Activated T-helper 1 cell treated with Interleukin-2 at 50 U/mL for 16 hours (primary cell): ENCODE data around the gene BTG2.
"Not testable (repeated sequence)": the region's sequence is repeated elsewhere in the genome, so short reads cannot be mapped to it uniquely, and the experiment has no call there.

Experiments
- DNase-seq: peaks from one replicate; pipeline ENCODE4 v3.0.0-alpha.2; 2020; ENCODE audit warnings: low read depth

The BTG2 gene, protein sequence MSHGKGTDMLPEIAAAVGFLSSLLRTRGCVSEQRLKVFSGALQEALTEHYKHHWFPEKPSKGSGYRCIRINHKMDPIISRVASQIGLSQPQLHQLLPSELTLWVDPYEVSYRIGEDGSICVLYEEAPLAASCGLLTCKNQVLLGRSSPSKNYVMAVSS

DNA sequence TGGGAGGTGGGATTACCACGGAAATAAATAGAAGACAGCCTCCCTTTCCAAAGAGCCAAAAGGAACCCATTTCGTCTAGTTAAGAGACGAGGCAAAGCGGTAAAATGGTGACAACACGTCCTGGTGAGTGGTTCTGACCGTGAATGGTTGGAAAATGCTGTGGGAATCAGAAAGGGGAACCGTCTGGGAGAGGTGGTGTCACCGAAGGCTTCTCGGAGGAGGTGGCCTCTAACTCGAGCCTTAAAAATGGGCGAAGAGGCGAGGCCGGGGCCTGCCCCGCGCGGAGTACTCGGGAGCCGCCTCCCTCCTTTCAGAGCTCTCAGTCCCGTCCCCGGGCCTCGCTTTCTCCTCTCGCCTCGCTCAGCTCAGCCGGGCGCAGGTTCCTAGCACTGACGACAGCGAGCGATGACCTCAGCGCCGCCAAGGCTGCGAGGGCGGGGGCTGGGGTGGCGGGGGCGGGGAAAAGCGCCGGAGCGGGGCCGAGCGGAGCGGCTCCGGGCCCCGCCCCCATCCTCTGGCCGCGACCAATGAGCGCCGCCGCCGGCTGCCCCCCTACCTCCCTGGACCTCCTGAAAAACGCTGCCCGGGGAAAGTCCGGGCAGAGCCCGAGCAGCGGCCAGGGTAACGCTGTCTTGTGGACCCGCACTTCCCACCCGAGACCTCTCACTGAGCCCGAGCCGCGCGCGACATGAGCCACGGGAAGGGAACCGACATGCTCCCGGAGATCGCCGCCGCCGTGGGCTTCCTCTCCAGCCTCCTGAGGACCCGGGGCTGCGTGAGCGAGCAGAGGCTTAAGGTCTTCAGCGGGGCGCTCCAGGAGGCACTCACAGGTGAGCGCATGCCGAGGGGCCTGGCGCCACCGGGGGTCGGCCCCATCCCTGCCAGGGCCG lies at the start of gene BTG2:
Gene BTG2, plus strand, starts transcription at position 601 of the 890 bp plus-strand sequence. Its CDS starts 88 bp downstream, at position 689.
- peak; percentile 84 for DNase-seq

DNA sequence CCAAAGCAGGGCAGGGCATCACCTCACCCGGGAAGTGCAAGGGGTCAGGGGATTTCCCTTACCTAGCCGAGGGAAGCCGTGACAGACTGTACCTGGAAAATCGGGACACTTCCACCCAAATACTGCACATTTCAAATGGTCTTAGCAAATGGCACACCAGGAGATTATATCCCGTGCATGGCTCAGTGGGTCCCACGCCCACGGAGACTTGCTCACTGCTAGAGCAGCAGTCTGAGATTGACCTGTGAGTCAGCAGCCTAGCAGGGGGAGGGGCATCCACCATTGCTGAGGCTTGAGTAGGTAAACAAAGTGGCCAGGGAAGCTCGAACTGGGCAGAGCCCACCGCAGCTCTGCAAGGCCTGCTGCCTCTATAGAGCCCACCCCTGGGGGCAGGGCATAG lies 48.7 kb upstream of the BTG2 start:
- not testable (repeated sequence) for DNase-seq

DNA sequence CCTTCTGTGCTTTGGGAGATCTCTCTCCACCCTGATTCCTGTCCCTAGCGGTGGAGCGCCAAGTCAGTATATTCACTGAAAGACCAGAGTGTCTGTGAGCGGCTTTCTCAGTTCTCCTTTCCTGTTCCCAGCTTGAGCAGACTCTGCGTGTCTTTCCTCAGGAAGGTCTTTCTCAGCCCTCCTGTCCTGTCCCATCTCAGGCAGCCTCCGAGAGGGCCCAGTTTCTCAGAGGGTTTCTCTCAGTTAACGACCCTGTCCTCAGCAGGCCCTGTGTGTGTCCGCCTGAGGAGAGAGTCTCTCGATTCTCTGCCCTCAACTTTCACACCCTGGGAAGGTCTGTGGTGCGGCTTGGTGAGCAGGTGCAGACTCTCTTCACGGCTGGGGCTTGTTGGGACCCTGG lies 41.8 kb upstream of the BTG2 start:
- DNase-seq, result no peak

DNA sequence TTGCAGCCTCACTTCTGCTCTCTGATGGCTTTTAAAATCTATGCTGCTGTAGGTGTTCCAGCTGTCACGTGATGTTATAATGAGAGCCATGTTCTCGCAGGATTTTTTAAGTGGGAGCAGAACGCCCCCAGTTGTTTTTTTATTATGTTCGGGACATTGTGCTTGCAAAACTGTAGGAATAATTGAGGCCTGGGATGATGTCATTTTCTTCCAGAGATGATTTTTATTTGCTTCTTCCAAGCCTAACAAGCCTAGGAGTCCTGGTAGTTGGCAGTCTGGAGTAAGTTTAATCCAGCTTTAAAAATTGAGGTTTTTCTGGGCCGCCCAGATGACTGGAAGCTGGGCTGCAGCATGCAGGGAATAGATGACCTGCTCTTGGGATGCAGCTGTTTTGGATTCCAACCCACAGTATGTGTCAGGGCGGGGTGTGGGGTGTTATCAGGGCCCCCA lies 41.2 kb upstream of the BTG2 start:
- DNase-seq, result no peak

DNA sequence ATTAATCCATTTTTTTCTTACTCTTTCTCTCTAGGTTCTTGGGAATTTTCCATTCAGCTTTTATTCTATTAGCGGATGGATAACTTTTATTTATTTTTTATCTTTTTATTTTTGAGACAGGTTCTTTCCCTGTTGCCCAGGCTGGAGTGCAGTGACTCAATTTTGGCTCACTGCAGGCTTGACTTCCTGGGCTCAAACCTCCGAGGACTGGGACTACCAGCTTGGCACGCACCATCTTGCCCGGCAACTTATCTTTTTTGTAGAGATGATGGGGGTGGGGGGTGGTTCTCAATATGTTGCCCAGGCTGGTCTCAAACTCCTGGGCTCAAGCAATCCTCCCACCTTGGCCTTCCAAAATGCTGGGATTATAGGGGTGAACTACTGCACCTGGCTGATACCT lies 39.8 kb upstream of the BTG2 start:
- DNase-seq, result no peak

DNA sequence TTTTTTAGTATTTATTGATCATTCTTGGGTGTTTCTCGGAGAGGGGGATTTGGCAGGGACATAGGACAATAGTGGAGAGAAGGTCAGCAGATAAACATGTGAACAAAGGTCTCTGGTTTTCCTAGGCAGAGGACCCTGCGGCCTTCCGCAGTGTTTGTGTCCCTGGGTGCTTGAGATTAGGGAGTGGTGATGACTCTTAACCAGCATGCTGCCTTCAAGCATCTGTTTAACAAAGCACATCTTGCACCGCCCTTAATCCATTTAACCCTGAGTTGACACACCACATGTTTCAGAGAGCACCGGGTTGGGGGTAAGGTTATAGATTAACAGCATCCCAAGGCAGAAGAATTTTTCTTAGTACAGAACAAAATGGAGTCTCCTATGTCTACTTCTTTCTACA lies 39.2 kb upstream of the BTG2 start:
- not testable (repeated sequence) for DNase-seq

DNA sequence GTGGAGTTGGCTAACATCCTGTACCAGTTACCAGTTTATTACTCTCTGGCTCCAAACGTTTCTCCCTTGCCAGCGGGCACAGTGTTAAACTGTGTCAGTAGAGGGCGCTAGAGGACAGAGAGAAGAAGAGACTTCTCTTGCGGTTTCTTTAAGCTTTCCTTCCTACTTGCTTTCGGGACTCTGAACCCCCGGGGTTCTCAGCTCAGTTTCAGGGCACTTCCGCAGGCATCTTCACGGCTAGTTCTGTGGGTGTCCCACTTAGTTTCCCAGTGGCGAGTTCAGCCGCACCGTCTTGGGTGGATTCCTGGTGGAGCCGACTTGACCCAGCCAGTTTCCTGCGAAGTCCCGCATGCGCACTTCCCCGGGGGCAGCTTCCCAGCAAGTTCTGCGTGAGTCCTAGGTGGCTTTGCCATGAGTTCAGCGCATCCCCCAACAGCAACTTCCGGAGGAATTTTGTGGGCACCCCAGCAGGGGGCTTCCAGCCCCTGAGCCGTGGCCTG lies 37.9 kb upstream of the BTG2 start:
- peak; percentile 64 for DNase-seq

DNA sequence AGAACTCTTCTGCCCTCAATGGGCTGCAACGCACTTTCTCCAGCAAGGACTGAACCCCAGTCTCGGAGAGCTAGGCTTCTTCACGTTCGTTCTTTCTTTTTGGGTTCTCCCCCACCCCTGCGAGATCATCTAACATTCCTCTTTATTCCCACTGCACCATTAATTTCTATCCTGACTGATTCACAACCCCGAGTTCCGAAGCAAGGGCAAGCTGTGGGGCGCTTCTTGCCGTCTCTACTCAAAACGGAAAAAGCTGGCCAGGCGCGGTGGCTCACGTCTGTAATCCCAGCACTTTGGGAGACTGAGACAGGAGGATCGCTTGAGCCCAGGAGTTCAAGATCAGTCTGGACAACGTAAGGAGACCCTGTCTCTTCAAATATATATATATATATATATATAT lies 37.4 kb upstream of the BTG2 start:
- no peak for DNase-seq

DNA sequence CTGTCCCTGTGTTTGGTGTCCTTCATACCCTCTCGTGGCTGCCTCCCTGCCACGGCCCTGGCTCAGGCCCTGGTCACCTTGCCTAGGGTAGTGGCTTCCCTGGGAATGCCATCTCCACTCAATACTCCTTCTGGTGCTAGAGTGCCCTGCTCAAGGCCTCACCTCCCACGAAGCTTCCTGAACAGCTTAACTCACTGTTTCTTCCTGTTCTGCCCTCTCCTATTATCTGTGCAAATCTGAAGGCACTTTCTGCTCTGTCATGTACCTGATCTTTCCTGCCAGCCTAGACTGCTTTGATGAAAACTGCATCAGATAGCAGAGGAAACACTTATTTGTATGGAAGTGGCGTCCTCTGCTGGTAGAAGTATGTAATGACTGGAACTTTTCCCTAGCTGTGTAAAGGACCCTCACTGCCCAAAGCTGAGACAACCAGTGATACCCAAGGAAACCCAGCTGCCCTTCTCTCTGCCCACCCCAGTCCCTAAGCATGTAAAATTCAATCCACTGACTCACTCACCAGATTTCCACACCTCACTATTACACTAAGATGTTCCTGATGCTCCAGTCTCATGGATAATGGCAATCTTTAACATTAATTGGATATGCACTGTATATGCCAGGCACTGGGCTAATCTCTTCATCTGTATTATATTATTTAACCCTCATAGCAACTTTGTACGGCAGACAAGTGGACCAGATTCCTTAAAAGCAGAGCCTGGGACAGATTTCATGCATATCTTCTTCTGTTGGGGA lies 36.2 kb upstream of the BTG2 start:
- DNase-seq, result no peak

DNA sequence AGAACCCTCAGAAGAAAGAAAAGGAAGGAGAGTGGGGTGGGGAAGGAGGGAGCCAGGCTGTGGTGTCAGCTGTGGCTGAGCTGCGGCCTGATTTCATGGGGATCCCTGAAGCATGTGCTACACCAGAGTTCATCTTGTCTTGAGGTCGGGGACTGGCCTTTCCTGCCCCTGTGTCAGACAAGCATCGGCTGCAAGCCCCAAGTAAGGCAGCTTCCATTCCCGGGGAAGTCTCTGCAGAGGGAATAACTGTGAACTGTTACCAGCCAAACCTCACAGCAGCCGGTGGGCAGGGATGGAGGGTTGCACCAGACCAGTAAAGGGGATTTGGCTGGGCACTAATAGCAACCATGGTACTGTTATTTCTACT lies 35.7 kb upstream of the BTG2 start:
- no peak for DNase-seq

DNA sequence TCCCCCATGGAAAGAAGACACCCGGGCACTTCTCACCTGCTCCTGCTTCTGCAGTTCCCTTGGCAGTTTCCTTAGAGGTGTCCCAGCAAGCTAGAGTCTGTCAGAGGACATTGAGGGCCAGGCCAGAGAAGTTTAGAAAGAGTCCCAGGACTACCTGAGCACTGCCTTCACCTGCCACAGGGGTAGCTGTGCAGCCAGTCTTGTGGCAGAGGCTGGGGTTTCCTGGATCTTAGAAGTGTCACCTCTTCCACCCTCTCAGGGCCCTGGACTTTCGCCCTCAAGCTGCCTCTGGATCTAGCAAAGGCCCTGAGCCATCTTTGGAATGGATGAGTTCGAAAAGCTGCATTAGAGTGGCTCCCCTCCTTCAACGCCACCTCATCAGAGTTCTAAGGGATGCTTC lies 34.9 kb upstream of the BTG2 start:
- DNase-seq, result no peak

DNA sequence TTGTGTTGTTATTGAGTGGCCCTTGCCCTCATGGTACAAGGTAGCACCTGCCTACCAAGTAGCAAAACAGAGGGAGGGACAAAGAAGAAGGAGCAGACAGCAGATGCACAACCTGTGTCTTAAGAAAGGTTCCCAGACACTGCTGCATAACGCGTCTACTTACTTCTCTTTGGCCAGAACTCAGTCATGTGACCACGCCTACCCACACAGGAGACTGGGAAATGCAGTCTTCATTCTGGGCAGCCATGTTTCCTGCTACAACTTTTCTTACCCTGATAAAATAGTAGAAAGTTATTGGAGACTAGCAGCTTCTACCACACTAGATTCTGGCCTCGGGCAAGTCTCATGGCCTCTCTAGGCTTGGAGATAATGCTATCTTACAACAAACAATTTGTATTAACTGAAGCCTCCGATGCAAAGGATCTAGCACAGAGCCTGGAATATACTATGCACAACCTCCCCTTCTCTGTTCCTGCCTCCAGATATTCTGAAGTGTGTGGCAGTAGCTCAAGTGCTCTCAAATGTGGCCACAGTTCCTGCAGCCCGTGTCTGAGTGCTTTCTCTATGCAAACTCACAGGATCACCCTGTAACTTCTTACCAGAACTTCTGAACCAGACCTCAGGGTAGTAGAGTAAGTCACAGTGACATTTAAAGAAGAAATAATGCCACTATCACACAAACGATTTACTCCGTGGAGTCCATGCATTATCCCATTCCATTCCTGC lies 34.1 kb upstream of the BTG2 start:
- peak; percentile 31 for DNase-seq

DNA sequence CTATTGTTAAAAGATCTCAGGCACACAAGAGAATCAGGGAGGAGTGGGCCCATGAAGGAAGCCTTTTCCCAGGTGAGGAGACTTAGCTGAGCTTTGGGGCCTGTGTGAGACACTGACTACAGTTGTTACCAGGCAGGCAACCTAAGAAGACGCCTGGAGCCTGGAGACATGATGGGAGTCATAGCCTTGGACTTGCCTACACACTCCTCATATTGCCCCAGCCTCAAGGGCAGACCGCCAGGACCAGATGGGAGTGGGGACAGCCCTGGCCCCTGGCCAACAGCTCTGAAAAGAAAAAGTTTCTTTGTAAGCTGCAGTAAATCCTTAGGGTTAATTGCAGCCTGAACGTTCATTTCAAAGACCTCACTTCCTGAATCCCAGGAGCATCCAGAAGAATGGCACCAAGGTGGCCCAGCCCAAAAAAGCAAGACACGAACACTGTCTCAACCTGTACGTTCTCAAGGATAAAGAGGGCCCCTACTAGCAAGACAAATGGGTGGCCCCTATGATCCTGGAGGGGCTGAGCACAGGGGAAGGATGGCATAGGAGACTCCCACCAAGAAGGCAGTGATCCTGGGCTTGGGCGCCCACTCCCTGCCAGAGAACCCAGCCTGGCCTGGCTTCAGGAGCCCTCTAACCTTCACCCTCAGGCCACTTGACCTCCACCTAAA lies 33.2 kb upstream of the BTG2 start:
- DNase-seq, result no peak

DNA sequence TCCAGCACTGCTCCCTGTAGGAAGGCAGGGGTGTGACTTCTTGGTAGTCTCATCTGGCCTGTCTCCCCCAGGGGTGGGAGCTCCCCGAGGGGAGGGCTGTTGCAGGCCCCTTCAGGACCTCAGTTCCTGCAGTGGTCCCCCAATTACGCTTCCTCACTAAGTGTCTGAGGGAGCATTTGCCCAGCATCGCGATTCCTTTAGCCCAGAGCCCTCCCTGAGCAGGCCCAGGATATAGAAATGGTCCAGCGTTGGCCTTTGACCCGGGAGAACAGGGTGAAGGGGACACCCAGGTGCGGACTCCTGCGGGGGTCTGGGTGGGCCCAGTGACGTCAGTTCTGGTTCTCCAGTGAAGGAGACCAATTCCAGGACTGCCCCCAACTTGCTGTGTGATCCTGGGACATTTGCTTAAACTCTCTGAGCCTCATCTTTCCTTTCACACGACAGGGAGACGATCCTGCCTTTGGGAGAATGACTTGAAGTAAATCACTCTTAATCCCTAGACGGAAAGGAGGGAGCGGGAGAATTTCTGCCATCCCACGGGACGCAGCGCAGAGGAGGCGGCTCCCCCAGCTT lies 32.6 kb upstream of the BTG2 start:
- DNase-seq, result no peak

DNA sequence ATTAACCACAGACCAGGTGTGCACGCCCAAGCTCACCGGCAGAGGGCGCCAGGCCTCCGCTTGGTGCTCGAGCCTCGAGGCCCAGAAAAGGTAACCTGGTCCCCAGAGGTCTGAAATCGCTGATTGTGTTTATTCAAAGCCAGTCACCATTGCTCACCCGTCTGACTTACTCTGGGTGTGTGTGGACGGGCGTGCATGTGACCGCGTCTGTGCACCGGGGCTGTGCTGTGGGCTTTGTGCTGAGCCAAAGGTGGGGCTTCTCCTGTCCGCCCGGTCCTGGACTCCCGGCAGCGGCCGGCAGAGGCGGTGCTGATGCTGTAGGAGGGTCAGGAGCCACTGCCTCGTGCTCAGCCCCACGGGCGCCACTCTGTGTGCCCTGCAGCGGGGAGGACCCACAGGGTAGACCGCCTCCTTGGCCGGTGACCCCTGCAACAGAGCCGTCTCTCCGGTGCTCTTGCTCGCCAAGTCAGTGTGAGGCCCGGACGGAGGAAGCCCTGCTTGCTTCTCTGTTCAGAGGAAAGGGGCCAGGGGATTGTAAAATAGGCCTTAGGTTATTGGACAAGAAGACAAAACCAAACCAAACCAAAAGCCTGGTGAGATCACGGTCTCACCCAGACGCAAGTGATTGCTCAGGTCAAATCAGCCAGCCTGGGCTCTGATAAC lies 32.0 kb upstream of the BTG2 start:
- peak; percentile 88 for DNase-seq

DNA sequence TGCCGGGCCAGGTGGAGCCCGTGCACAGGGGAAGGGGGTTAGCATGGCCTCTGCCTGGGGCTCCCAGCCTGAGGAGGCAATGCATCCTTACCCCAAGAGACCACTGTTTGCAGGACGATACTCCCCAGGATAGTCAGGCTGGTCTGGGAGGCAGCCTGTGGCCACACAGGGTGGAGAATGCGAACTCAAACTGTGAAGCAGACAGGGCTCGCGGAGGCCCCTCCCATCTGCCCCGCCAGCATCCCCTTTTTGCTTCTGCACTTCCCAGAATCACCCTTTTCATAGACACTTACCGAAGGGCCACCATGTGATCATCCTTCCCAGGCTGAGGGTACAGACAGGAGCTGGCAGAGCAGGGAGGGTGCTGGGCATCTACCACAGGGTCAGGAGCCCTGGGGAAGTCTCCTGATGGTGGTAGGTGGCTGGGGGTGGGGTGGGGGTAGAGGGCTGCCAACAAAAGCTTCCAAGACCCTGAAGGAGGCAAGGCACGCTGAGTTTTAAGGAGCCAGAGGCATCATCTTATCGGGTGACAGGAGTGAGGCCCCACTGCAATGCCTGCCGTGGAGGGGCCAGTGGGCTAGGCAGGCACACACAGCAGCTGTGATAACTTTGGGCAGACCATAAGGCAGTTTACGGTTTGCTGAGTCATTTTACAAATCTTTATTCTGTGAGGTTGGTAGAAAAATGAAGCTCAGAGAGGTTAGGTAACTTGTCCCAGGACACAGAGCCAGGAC lies 31.3 kb upstream of the BTG2 start:
- DNase-seq, result no peak

DNA sequence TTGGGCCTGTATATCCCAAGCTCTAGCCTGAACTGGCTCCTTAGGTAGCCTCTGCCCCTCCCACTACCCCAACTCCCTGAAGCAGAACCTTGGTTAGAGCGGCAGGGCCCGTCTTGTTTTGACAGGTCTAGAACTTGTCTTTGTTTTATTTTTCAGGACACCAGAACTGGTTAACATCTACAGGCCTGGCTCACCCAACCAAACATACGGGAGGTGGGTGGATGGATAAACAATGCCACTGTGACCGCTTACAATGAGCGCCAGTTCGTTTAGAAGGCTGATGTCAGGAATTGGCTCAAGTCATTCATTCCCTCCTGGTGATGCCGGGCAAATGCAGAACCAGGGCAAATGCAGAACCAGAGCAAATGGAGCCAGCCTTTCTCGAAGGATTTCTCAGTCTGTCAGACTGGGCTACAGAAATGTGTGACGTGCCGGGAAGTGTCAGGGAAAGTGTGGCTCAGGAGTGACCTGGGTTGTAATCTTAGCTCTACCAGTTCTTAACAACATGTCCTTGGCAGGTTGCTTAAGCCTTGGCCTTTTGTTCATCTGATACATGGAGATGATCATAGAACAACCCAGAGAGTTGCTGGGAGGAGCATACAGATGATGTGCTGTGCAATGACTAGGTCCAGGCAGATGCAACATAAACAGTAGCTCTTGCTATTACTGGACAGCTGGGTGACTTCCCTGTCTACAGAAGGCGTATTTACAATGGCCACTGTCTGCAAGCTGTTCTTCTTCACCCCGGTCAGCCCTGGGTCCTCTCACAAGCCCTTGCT lies 30.5 kb upstream of the BTG2 start:
- DNase-seq, result no peak

DNA sequence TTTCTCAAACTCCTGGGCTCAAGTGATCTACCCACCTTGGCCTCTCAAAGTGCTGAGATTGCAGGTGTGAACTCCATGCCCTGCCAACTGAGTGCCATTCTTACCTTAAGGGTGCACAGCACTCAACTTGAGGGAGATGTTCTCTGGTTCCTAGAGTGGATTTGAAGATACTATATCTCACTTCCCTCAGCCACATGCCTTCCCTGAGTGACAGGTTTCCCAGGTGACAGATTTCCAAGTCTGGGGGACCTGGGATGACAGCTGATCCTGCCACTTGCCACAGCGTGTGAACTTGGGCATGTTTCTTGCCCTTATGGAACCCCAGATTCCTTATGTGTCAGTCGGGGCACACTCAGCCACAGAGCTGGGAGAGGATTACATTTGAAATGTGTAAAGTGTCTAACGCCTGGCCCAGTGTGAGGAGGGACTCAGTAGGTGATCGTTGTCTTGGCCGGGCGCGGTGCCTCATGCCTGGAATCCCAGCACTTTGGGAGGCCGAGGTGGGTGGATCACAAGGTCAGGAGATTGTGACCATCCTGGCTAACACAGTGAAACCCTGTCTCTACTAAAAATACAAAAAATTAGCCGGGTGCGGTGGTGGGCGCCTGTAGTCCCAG lies 29.6 kb upstream of the BTG2 start:
- DNase-seq, result no peak

DNA sequence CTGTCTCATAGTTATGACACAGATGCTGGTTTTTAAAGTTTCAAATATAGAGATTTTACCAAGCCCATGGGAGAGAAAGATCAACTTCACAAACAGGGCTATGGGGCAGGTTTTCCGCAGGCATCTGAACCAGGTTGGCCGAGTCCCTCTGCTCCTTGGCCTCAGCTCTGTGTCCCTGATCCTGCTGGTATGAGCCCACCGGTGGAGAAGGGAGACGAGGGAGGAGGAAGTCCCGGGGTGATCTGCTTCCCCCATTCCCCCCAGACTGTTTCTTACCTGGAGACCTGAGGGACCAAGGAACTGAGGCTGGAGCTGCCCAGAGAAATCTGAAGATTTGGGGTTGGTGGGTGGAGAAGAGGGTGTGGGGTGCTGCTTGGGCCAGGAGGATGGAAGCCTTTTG lies 28.9 kb upstream of the BTG2 start:
- no peak for DNase-seq
